Testis (tissue), 3 donors: Measurements from ENCODE around the gene FIZ1. TPM values are rescaled to one million over a fixed set of nuclear protein-coding genes. Genes with fewer than 3 reads are reported as not detected.
A peak's percentile ranks its signal among the peaks of the same experiment; 100 is the strongest.

Experiments used
- DNase-seq: peaks from one replicate; pipeline ENCODE4 v3.0.0-alpha.2; 2019
- H3K27ac ChIP-seq, 2 donors: fragments of 200-600 bp; sonication (generic); one replicate each; pipeline ENCODE4 v1.5.1; 2019
- H3K27me3 ChIP-seq: fragments of 200-600 bp; sonication (generic); one replicate; pipeline ENCODE4 v1.5.1; 2019
- H3K36me3 ChIP-seq: fragments of 200-600 bp; sonication (generic); one replicate; pipeline ENCODE4 v1.5.1; 2017; ENCODE audit warnings: low read depth; ENCODE audit errors: missing control alignments
- H3K4me1 ChIP-seq: fragments of 200-600 bp; sonication (generic); one replicate; pipeline ENCODE4 v1.5.1; 2019
- H3K4me3 ChIP-seq, 2 donors: fragments of 200-600 bp; sonication (generic); one replicate each; pipeline ENCODE4 v1.5.1; 2017 to 2019
- H3K9me3 ChIP-seq: fragments of 200-600 bp; sonication (generic); one replicate; pipeline ENCODE4 v1.5.1; 2017
- CTCF ChIP-seq, 3 experiments: fragments of 450-650 bp in 2 of 3; fragments of 200-600 bp in 1 of 3; sonication (generic) in 1 of 3; IDR thresholded peaks; one replicate each; pipeline ENCODE4 v1.5.1; 2016 to 2019; ENCODE audit warnings: antibody characterized with exemption in 3 of 3, mild to moderate bottlenecking in 2 of 3, moderate library complexity in 1 of 3
- POLR2A ChIP-seq: fragments of 450-650 bp; IDR thresholded peaks from one replicate; pipeline ENCODE4 v1.6.1; 2017; ENCODE audit warnings: antibody characterized with exemption, mild to moderate bottlenecking, moderate library complexity
- WGBS, 2 donors: methylation state at CpG; one replicate each; pipeline ENCODE4 v1.1.5; 2018; 5-methylcytosine and 5-hydroxymethylcytosine counted together
- intact Hi-C: fragments of 100-400 bp; cut with DNase I; formaldehyde crosslinking; loops from one replicate; pipeline ENCODE4 v1.15.1; 2023; ENCODE audit warnings: low total_unique reads
- polyA plus RNA-seq: library from polyadenylated mRNA; stranded (reverse); fragments of 350-450 nt; fragmentation: Illumina TruSeq; extraction: RNeasy Lipid Tissue Mini Kit (QIAGEN cat#74804); gene quantifications from one replicate; pipeline ENCODE4 v1.2.3, GENCODE V29; 2014; ENCODE audit warnings: low read depth, low replicate concordance; ENCODE audit not compliant: insufficient read depth
- total RNA-seq, 2 donors: library from RNA; depleted of rRNA; stranded (reverse); fragments of >200 nt; gene quantifications; one replicate each; pipeline ENCODE4 v1.2.3, GENCODE V29; 2016

Gene FIZ1
- total and polyA plus RNA-seq, 3 donors from 2014 or later: 8.5 to 17.4 (median 16.5) TPM

- Histone ChIP-seq H3K4me3 (peak overlapping the region; percentile 68 to 85), H3K4me1 (peaks cover 28% of the 10 kb centered on the region), H3K9me3 (no peaks in the 10 kb centered on the region), H3K27ac (peak overlapping the region; percentile 89), H3K36me3 (no peaks in the 10 kb centered on the region), H3K27me3 (no peaks in the 10 kb centered on the region)
- peak; percentile 39 for DNase-seq
- TF ChIP-seq CTCF (IDR thresholded peaks at IDR 0.05): no peak
- no peak for TF ChIP-seq POLR2A
- intact Hi-C loops: no loop called here
- 25 to 33% methylated on average over 12 of the region's 12 CpGs for WGBS, 2 donors
Observed at GRCh38 chr19:55581145-55581822, 18.0 kb downstream of the FIZ1 start.

DNA sequence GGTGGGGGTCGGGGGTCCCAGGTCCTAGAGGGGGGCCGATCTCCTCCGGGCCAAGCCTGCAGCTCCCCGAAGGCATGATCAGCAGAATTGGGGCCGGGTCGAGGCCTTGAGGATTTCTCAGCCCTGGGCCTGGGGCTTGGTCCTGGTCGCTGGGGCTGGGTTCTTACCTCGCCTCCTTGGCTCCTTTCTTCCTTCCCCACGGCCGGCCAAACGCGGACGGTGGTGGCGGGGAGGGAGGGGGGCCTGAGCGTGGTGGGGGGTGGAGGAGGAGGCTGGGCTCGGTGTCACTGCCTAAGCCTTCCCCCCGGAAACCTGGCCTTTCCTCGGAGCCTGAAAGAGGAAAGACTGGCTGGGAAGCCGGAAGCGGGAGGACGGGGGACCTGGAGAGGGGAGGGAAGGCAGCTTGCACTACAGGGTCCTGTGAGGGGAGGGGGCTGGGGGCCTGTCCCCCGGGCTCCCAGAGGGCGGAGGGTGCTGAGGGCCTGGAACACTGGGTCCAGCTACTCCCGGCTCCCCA lies 18.6 kb downstream of the FIZ1 start, which contains the start of gene ZNF579:
Gene ZNF579, minus strand, starts transcription at position 221 of the 517 bp plus-strand sequence. CDS start 1,209 bp downstream, outside the sequence.
- Histone ChIP-seq H3K27ac (peak within 1 kb of the TSS; percentile 89), H3K4me3 (peak within 1 kb of the TSS; percentile 68 to 85), H3K4me1 (peaks cover 24% of the 10 kb centered on the region), H3K27me3 (no peaks in the 10 kb centered on the region), H3K36me3 (no peaks in the 10 kb centered on the region), H3K9me3 (no peaks in the 10 kb centered on the region)
- intact Hi-C loops: no loop called here
- peak; percentile 86 for DNase-seq
- WGBS, 2 donors: 0 to 5% methylated on average over 5 to 24 of the region's 24 CpGs
- no peak for TF ChIP-seq POLR2A
- TF ChIP-seq CTCF (IDR thresholded peaks at IDR 0.05): no peak

DNA sequence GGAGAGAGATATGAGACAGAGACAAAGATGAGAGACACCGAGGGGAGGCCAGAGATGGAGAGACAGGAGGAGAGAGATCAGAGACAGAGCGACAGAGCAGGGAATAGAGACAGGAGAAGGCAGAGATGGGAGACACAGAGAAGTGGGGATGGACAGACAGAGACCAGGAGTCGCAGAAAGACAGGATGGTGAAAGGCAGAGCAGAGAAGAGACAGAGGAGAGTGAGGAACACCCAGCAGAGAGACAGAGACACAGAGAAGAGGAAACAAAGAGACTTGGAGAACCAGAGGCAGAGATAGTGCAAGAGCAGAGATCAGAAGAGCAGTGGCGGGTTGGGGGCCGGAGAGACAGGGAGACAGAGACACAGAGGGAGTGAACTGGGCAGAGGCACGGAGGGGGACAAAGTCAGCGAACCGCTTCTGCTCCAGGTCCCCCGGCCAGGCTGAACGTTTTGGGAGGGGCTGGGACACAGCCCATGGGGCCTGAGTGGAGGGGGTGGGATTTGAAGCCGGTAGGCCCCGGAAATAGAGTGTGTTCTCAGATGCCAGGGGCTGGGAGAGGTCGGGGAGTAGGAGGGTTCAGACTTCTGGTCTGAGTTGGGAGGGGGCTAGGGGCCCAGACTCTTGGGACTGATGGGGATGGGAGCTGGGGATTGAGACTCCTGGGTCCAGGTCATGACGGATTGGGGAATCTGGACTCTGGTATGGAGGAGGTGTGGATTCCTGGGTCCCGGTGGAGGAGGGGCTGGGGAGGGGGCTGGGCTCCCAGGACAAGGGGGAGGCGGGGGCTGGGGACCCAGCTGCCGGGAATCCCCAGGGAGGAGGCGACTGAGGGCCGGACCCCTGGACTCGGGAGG lies 19.3 kb downstream of the FIZ1 start:
- peak overlapping the region; percentile 68 to 85 for H3K4me3 ChIP-seq
- H3K4me1 ChIP-seq: peaks cover 24% of the 10 kb centered on the region
- H3K27ac ChIP-seq: peak overlapping the region; percentile 89
- H3K27me3 ChIP-seq: no peaks in the 10 kb centered on the region
- intact Hi-C loops: no loop called here
- H3K36me3 ChIP-seq: no peaks in the 10 kb centered on the region
- no peaks in the 10 kb centered on the region for H3K9me3 ChIP-seq
- 10 to 11% methylated on average over 15 to 19 of the region's 20 CpGs for WGBS, 2 donors
- no peak for DNase-seq
- TF ChIP-seq CTCF (IDR thresholded peaks at IDR 0.05): no peak
- no peak for TF ChIP-seq POLR2A

DNA sequence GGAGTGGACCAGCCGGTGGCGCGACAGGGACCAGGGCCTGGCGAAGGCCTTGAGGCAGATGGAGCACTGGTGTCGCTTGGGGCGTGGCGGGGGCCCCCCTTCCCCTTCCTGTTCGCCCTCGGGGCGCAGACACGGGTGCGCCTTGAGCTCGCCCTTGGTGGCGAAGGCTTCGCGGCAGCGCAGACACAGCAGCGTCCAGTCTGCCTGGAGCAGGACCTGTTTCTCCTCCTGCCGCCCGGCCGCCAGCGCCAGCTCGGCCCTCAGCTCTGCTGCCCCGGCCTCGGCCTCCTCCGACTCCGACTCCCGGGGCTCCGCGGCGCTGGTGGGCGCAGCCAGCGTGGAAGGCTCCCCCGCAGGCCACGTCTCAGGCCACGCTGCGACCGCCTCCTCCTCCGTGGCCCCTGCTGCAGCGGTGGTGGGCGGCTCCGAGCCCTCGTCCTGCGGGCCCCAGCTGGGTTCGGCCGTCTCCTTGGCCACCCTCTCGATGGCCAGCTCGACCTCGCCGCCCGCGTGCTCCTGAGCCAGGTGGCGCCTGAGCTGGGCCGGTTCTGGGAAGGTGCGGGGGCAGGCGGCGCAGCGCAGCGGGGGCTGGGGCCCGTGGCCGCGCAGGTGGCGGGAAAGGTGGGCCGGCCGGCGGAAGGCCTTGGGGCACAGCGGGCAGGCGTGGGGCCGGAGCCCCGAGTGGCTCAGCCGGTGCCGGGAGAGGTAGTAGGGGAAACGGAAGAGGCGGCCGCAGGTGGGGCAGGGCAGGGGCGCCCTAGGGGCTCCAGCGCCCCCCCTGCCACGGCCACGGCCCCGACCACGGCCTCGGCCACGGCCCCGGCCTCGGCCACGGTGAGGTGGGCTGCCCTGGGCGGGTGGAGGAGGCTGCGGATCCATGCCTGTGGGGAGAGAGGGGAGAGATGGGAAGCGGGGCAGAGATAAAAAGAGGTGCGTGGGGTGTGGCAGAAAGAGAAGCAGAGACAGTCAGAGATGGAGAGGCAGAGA lies 20.3 kb downstream of the FIZ1 start:
- no peak for DNase-seq
- Histone ChIP-seq H3K36me3 (no peaks in the 10 kb centered on the region), H3K9me3 (no peaks in the 10 kb centered on the region), H3K4me1 (peaks cover 24% of the 10 kb centered on the region), H3K27me3 (no peaks in the 10 kb centered on the region), H3K27ac (no peak overlapping the region), H3K4me3 (peak overlapping the region in 1 of 2 donors; percentile 5)
- TF ChIP-seq POLR2A: no peak
- no peak for TF ChIP-seq CTCF (IDR thresholded peaks at IDR 0.05)
- 63 to 81% methylated on average over 38 to 82 of the region's 90 CpGs for WGBS, 2 donors
- intact Hi-C loops: no loop called here
